Renal cortical epithelial cell (primary cell): ENCODE measurements around the gene INSIG2. TPM values are rescaled to one million over a fixed set of nuclear protein-coding genes. Genes with fewer than 3 reads are reported as not detected.

ENCODE experiments used
- DNase-seq: peaks from one replicate; pipeline ENCODE4 v3.0.0-alpha.2; 2011; ENCODE audit warnings: low read depth
- total RNA-seq: library from RNA; depleted of rRNA; stranded (reverse); fragments of >200 nt; gene quantifications from 2 replicates; pipeline ENCODE4 v1.2.3, GENCODE V29; 2014

The INSIG2 gene
- 20.0 and 35.3 TPM in 2 replicates for total RNA-seq

DNA sequence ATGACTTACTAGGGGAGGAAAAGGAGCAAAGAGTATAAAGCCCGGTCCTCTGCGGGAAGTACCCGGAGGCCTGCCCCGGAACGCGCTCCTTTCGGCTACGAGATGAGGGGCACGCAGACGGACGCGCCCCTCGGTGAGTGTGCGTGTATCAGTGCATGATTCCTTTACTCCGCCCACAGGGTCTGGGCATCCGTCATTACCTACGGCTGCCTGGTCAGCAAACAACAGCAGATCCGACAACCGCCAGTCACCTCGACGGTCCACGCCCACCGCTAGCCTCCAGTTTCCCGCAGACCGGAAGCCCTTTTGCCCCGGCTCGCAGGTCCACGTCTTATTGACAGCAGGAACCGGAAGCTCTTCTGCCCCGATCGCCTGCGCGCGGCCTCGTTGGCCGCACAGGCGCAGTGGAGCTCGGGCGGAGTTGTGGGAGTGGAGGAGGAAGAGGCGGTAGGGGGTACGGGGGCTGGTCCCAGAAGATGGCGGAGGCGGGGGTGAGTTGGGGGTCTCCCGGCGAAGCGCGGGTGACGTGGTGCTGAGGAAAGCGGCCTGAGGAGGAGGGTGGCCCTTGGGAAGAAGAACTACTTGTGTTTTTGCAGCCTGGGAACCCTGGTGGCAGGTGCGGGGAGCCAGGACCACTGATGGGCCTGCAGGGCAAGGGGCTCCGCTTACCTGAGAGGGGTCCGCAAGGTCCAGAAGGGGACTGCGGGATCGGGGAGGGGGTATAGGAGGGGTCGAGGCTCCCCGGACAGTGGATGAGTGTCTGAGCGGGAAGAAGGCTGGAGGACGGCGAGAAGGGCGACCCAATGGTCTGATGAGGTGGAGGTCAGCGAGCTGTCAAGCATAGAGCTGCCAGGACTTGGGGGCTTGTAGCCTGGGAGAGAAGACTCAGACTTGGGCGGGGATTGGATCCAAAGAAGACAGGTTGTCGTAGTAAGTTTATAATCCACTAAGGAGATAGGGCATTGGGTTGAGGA, at the start of gene INSIG2:
TSS of gene INSIG2 (plus strand) at position 421 of the 974 bp plus-strand sequence. CDS start 8,086 bp downstream, outside the sequence.
- peak; percentile 98 for DNase-seq

GRCh38 chr2:118040891-118041290, 47.4 kb upstream of the INSIG2 start:
- no peak for DNase-seq

- no peak for DNase-seq
These were observed 44.1 kb upstream of the INSIG2 start for GRCh38 chr2:118044103-118044716.

- no peak for DNase-seq
These were observed 43.4 kb upstream of the INSIG2 start for GRCh38 chr2:118044854-118045253.

DNA sequence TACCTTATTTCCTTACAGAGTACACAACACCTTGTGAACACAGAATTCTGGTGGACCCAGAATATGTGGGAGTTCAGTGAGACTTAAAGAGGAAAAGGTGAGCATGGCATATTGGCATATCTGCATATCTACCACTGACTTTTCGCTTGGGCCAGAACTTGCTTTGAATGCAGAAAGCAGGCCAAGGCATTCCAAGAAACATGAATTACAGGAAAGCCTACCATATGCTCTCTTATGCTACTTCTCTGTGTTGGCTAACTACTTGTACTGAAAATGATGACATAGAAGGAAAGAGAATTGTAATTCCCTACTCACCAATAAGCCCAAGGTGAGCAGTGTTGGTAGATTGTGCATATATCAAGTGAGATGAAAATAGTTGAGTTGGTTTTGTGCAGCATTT, 43.0 kb upstream of the INSIG2 start:
- DNase-seq: no peak

DNA sequence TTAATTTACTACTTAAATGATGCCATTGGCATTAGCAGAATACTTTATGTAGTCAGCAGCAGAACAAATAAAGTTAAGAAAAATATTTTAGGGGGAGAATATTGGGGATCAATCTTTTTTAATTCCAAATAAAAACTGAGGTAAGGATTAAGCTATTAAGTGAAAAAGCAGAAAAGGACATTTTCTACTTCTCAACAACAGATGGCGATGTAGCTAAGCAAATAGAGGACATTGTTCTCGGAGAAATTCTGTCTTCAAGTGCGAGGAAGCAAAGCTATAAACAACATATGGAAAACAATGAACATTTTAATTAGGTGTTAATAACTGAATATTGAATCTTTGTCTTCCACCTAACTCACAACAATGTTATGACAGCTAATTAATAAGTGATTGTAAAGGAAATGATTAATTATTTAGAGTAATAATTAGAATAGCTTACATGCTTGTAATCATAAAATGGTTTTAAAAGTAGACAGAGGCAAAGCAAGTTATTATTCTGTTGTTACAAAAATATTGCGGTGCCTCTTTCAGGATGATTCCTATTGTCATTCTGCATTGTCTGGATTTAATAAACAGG, 41.5 kb upstream of the INSIG2 start:
- peak; percentile 64 for DNase-seq

DNA sequence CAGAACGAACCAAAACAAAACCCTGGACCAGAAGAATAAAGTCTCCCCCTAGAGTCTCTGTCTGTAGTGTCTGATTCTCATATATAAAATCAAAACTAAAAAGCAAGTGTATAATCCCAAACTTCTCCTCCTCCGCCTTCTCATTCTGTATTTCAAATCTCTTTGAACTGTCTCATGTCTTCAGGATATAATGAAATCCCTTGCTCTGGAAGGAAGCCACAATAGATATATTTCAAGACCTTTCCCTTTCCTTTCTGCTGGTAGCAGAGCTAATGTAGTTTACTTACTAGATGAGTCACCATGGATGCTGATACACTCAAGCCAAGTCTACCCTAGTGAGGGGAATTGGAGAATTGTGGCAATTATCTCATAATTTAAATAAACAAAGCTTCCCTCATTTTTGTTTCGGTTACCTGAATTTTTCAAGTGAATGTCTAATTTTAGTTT, 40.9 kb upstream of the INSIG2 start:
- DNase-seq: peak; percentile 59

DNA sequence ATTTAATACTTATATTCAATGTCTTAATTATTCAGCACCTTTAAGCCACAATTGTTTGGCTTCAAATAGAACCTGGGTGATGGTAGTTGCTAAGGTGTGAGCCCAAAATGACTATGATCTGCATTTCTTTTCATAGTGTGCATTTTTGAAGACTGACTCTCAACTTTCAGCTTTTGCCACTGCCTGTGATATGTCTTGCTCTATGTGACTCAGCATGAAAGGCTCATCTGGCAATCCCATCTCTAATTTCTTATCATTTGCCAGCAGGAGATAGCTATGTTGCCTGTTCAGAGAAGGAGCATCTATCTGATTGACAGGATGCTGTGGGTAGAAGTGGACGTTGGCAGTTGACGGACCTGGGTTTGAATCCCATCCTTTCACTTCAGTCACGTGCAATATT, 39.9 kb upstream of the INSIG2 start:
- DNase-seq: no peak

- no peak for DNase-seq
These were observed 39.0 kb upstream of the INSIG2 start for GRCh38 chr2:118049140-118049815.

DNA sequence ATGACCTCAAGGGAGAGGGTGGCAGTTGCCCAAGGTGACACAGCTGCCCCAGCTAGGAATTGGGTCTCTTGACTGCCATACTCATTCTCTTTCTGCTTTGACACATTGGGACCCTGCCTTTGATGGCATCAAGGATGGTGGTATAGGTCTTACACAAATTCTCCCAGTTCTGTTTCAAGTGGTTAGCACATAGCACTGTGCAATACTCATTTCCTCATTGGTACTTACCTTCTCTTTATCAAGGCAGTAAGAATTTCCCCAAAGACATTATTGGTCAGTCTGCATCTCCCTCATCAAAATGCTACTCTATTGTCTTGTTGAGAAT, 38.5 kb upstream of the INSIG2 start:
- DNase-seq: no peak

GRCh38 chr2:118050386-118050785, 37.9 kb upstream of the INSIG2 start:
- no peak for DNase-seq

GRCh38 chr2:118050974-118051373, 37.3 kb upstream of the INSIG2 start:
- no peak for DNase-seq

GRCh38 chr2:118051826-118052358, 36.4 kb upstream of the INSIG2 start:
- DNase-seq: no peak

GRCh38 chr2:118052474-118052873, 35.8 kb upstream of the INSIG2 start:
- no peak for DNase-seq

- DNase-seq: no peak
These were observed 34.6 kb upstream of the INSIG2 start for GRCh38 chr2:118053681-118054080.

DNA sequence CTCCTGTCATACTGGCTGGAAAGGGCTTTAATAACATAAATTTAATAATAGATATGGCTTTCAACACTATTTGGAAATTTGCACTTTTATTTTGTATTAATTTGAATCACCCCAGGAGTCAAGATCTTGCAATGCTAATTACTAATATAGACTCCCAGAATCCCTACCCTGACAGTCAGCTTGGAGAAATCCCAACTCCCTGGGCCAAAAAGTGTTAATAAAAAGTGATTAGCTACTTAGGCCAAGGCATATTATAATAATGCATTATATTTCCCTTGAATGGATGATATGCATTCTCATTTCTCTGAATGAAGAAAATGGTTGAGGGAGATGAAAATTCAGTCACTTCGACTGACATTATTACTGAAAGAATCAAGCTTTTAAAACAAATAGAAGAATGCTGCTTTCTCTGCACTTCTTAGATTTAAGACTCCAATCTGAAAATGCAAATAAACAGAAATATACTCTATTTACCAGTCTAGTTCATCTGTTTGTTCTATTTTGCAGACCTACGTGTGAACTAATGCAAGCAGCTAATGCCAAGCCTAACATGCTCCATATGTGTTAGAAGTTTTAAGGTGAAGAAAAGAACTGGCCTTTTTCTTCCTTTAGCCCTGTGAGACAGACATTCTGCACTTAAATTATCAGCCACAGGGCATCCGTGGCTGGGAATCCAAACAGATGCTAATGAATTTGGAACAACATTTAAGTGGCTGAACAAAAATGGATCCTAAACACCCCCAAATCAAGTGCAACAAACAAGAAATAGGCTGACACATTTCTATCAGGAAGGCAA, 33.9 kb upstream of the INSIG2 start:
- DNase-seq: no peak

GRCh38 chr2:118055512-118056164, 32.6 kb upstream of the INSIG2 start:
- no peak for DNase-seq

DNA sequence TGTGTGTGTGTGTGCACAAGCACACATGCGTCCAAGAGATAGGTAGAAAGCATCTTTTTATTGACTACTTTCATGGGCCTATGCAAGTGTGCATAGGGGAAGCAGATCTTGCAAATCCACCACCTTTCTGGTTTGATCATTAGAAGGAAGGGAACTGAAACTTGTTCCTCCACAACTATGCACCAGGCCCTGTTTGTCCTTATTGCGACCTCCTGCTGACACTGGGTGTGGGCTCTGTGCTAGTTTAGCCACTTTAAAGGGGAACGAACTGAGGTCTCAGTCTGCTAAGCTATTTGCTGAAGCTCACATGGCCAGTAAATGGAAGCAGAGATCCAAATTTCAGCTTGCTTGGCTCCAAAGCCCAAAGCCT, 32.1 kb upstream of the INSIG2 start:
- no peak for DNase-seq

- no peak for DNase-seq
These were observed 31.5 kb upstream of the INSIG2 start for GRCh38 chr2:118056801-118057200.

DNA sequence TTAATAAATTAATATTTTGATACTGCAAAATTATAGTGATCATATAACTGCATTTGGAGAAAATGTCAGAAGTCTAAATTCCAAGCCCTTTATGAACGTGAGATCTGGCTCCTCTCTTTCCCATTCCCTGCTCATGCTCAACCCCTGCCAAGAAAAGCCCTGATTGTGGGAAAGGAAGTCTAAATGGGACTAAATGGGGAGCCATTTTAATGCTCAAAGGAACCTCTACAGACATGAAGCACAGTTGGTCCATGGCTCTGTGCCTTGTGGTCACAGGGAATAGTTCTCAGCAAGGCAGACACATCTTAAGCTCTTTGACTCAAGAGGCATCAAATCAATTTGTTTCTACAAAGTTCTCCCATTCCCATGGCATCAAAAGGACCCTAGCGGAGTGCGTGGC, 29.3 kb upstream of the INSIG2 start:
- DNase-seq: no peak
